Germinal center (tissue), 1 donor: Measurements from ENCODE around the gene GMEB1.
"Not testable (repeated sequence)": the region's sequence is repeated elsewhere in the genome, so short reads cannot be mapped to it uniquely, and the experiment has no call there.

Experiments used
- DNase-seq: peaks from one replicate; pipeline ENCODE4 v3.0.0; 2012; ENCODE audit warnings: mixed read lengths, low spot score

Gene GMEB1

DNA sequence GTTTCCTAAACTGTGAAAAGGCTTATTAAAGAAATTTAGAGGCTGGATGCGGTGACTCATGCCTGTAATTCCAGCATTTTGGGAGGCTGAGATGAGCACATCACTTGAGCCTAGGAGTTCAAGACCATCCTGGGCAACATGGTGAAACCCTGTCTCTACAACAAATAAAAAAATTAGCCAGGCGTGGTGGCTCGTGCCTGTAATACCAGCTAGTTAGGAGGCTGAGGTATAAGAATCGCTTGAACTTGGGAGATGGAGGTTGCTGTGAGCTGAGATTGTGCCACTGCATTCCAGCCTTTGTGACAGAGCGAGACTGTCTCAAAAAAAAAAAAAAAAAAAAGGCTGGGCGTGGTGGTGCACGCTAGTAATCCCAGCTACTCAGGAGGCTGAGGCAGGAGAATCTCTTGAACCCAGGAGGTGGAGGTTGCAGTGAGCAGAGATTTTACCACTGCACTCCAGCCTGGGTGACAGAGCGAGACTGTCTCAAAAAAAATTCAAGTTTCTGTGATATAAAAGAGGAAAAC is 82.2 kb downstream of the GMEB1 start:
- not testable (repeated sequence) for DNase-seq

GRCh38 chr1:28751315-28752060 is 82.9 kb downstream of the GMEB1 start:
- DNase-seq = no peak

GRCh38 chr1:28755701-28756100 is 87.1 kb downstream of the GMEB1 start:
- DNase-seq = no peak

DNA sequence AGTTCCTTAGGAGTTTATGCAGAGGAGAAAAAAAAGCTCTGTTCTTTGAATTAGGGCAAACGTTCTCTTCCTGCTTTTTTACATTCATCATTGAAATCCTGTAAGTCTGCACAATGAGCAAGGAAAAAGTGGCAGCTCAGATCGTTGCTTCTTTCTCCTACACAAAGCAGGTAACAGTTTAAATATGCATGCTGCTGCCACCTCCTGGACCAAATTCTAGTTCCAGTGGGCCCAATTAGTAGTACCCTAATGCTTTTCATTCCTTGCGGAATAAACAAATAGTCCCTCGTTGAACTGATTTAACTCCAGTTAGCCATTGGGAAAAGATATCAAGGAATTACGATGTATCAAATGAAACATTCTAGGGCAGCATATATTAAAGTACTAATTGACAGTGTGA is 88.3 kb downstream of the GMEB1 start:
- no peak for DNase-seq

GRCh38 chr1:28758420-28758819 is 89.8 kb downstream of the GMEB1 start:
- DNase-seq = no peak

DNA sequence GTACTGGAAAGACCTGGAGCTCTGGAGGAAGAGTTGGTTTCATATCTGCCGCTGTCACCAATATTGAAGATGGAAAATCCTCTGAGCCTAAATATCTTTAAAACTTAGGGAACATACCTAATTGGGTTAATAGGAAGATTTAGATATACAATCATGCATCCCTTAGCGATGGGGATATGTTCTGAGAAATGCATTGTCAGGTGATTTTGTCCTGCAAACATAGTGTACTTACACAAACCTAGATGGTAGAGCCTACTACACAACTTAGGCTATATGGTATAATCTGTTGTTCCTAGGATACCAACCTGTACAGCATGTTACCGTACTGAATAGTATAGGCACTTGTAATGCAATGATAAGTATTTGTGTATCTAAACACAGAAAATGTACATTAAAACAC is 90.7 kb downstream of the GMEB1 start:
- no peak for DNase-seq

GRCh38 chr1:28761189-28761588 is 92.6 kb downstream of the GMEB1 start:
- DNase-seq = no peak

DNA sequence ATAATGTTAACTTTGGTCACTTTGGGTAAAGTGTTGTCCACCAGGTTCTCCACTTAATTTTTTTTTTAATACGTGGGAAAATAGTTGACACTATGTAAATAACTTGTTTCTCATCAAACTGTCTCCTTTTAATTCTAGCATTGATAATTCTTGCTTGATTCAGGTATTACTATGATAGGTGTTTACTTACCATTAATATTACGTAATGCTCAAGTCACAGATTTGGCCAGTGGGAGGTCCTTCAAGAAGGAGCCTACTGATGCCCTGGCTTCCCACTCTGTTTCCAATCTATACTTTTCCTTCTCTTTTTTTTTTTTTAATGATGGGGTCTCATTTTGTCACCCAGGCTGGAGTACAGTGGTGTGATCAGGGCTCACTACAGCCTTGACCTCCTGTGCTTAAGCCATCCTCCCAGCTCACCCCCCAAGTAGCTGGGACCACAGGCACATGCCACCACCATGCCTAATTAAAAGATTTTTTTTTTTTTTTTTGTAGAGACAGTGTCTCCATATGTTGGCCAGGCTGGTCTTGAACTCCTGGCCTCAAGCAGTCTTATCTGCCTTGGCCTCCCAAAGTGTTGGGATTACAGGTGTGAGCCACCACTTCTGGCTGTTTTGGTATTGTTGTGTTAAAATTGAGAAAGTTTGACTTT is 98.1 kb downstream of the GMEB1 start:
- DNase-seq = no peak
